HL-60 (cell line): Measurements from ENCODE around the gene SPON1.

Experiments used
- CTCF ChIP-seq: IDR thresholded peaks from one replicate; pipeline ENCODE4 v1.5.1; 2011; ENCODE audit warnings: low read length, control low read depth, inconsistent platforms; ENCODE audit not compliant: insufficient read depth
- GABPA ChIP-seq: IDR thresholded peaks from 2 replicates; pipeline ENCODE4 v1.6.1; 2012; ENCODE audit warnings: low read depth
- POLR2AphosphoS5 ChIP-seq: IDR thresholded peaks from 2 replicates; pipeline ENCODE4 v1.6.1; 2012; ENCODE audit warnings: low read depth
- TF ChIP-seq, protein P1 (sequence below): IDR thresholded peaks from 2 replicates; pipeline ENCODE4 v1.6.1; 2012; ENCODE audit warnings: low read depth; ENCODE audit not compliant: insufficient replicate concordance

DNA sequence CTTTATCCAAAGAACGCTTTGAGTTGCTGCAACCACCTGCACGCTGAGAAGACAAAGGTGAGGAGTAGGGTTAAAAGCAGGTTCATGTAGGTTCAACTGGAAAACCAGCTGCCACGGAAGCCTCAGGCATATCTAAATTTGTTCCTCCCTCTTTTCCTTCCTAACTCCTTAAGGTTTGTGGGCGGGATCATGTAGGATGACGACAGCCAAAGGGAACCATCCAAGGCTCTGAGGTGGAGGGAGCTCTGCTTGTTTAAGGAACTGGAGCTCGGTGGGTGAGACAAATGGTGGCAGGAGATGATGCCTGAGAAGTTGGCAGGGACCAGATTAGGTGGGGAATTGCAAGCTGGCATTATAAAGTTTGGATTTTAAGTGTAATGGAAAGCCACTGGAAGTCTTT, 60.3 kb downstream of the SPON1 start:
- no peak for TF ChIP-seq POLR2AphosphoS5
- TF ChIP-seq CTCF: no peak
- TF ChIP-seq, protein P1, sequence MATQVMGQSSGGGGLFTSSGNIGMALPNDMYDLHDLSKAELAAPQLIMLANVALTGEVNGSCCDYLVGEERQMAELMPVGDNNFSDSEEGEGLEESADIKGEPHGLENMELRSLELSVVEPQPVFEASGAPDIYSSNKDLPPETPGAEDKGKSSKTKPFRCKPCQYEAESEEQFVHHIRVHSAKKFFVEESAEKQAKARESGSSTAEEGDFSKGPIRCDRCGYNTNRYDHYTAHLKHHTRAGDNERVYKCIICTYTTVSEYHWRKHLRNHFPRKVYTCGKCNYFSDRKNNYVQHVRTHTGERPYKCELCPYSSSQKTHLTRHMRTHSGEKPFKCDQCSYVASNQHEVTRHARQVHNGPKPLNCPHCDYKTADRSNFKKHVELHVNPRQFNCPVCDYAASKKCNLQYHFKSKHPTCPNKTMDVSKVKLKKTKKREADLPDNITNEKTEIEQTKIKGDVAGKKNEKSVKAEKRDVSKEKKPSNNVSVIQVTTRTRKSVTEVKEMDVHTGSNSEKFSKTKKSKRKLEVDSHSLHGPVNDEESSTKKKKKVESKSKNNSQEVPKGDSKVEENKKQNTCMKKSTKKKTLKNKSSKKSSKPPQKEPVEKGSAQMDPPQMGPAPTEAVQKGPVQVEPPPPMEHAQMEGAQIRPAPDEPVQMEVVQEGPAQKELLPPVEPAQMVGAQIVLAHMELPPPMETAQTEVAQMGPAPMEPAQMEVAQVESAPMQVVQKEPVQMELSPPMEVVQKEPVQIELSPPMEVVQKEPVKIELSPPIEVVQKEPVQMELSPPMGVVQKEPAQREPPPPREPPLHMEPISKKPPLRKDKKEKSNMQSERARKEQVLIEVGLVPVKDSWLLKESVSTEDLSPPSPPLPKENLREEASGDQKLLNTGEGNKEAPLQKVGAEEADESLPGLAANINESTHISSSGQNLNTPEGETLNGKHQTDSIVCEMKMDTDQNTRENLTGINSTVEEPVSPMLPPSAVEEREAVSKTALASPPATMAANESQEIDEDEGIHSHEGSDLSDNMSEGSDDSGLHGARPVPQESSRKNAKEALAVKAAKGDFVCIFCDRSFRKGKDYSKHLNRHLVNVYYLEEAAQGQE: no peak
- no peak for TF ChIP-seq GABPA
